HCT116 (cell line): ENCODE measurements around the gene CFAP107. TPM values are rescaled to one million over a fixed set of nuclear protein-coding genes. Genes with fewer than 3 reads are reported as not detected.
A peak's percentile ranks its signal among the peaks of the same experiment; 100 is the strongest.

Experiments used
- ATAC-seq: fragments of 200-7000 bp; cut with Tn5 transposase; 2 replicates; pipeline ENCODE4 v1.9.1; 2020; ENCODE audit warnings: mild to moderate bottlenecking, moderate library complexity
- BruUV-seq: library from RNA; stranded (reverse); fragments of 400-500 nt; replicated peaks from 2 replicates; lab custom pipeline; 2021; lab: Mats Ljungman, UMichigan
- CTCF ChIA-PET: fragments of 300-600 bp; sonication (Branson Sonifier 250); formaldehyde crosslinking; loops from one replicate; lab custom pipeline; 2021; ENCODE audit warnings: antibody characterized with exemption; lab: Charles Lee
- POLR2A ChIA-PET: fragments of 300-600, 350-600 bp; sonication (Branson Sonifier 250); formaldehyde crosslinking; loops from one replicate; lab custom pipeline; 2021; ENCODE audit warnings: antibody characterized with exemption; lab: Charles Lee
- RAD21 ChIA-PET, 2 experiments: fragments of 300-600 bp; sonication (Branson Sonifier 250); formaldehyde crosslinking; loops; one replicate each; lab custom pipeline; 2023; ENCODE audit warnings: low total read pairs in 2 of 2; ENCODE audit not compliant: uncharacterized antibody in 2 of 2, unreplicated experiment in 2 of 2, low non-redundant PET in 1 of 2; lab: Charles Lee
- DNase-seq: peaks from one replicate; pipeline ENCODE4 v3.0.0-alpha.2; 2010; ENCODE audit warnings: low read depth, low spot score
- H2AFZ ChIP-seq: fragments of 200-600 bp; shearing (Covaris generic), sonication (generic); 2 replicates; pipeline ENCODE4 v1.6.1; 2017; ENCODE audit warnings: low read depth, mixed run types, mixed read lengths, antibody characterized with exemption, low read length; ENCODE audit not compliant: poor library complexity, severe bottlenecking
- H3K27ac ChIP-seq: 2 replicates; pipeline ENCODE4 v1.5.1; 2012; ENCODE audit warnings: low read depth, low read length
- H3K27me3 ChIP-seq: fragments of 200-600 bp; sonication (generic); 2 replicates; pipeline ENCODE4 v1.6.1; 2016; ENCODE audit warnings: mixed run types, low read length, mixed read lengths; ENCODE audit not compliant: insufficient read depth
- H3K36me3 ChIP-seq, 2 experiments: fragments of 200-500 bp in 1 of 2; fragments of 200-600 bp in 1 of 2; sonication (Bioruptor generic) in 1 of 2; sonication (generic) in 1 of 2; 2 replicates each; pipeline versions ENCODE4 v1.5.1 to v1.6.1; 2014 to 2016; ENCODE audit warnings: low read length in 2 of 2, inconsistent platforms in 1 of 2, mixed read lengths in 1 of 2, mixed run types in 1 of 2; ENCODE audit not compliant: insufficient read depth in 2 of 2, control insufficient read depth in 1 of 2
- H3K4me1 ChIP-seq, 2 experiments: fragments of 200-600 bp in 1 of 2; sonication (generic) in 1 of 2; 2 replicates each; pipeline versions ENCODE4 v1.5.1 to v1.6.1; 2012 to 2017; ENCODE audit warnings: low read length in 2 of 2, inconsistent platforms in 1 of 2, mild to moderate bottlenecking in 1 of 2, mixed read lengths in 1 of 2, mixed run types in 1 of 2, moderate library complexity in 1 of 2; ENCODE audit not compliant: insufficient read depth in 2 of 2, control insufficient read depth in 1 of 2
- H3K4me2 ChIP-seq: fragments of 200-600 bp; sonication (generic); 2 replicates; pipeline ENCODE4 v1.6.1; 2017; ENCODE audit warnings: mixed run types, low read length, mixed read lengths
- H3K4me3 ChIP-seq, 2 experiments: fragments of 200-600 bp in 1 of 2; sonication (generic) in 1 of 2; replicated peaks in 1 of 2; 2 replicates each; pipeline ENCODE4 v1.5.1; 2011 to 2016; ENCODE audit warnings: low read length in 2 of 2, control low read depth in 1 of 2, low read depth in 1 of 2, mild to moderate bottlenecking in 1 of 2, mixed read lengths in 1 of 2, mixed run types in 1 of 2
- H3K79me2 ChIP-seq: fragments of 200-600 bp; sonication (generic); 2 replicates; pipeline ENCODE4 v1.6.1; 2017; ENCODE audit warnings: mild to moderate bottlenecking, mixed run types, low read length, moderate library complexity, mixed read lengths; ENCODE audit not compliant: insufficient read depth
- H3K9ac ChIP-seq: fragments of 200-600 bp; sonication (generic); 2 replicates; pipeline ENCODE4 v1.6.1; 2016; ENCODE audit warnings: low read length, mixed read lengths
- H3K9me2 ChIP-seq: fragments of 200-600 bp; sonication (generic), shearing (Covaris generic); 2 replicates; pipeline ENCODE4 v1.6.1; 2017; ENCODE audit warnings: mixed run types, mild to moderate bottlenecking, moderate library complexity; ENCODE audit not compliant: insufficient read depth
- H3K9me3 ChIP-seq, 2 experiments: fragments of 200-500 bp in 1 of 2; fragments of 200-600 bp in 1 of 2; sonication (Bioruptor generic) in 1 of 2; sonication (generic) in 1 of 2; 2 replicates each; pipeline ENCODE4 v1.6.1; 2014 to 2017; ENCODE audit warnings: low read length in 2 of 2, mixed read lengths in 2 of 2, inconsistent platforms in 1 of 2, low read depth in 1 of 2, mild to moderate bottlenecking in 1 of 2, mixed run types in 1 of 2, moderate library complexity in 1 of 2; ENCODE audit not compliant: control insufficient read depth in 1 of 2, insufficient read depth in 1 of 2
- H4K20me1 ChIP-seq: fragments of 200-600 bp; sonication (generic), shearing (Covaris generic); 2 replicates; pipeline ENCODE4 v1.6.1; 2017; ENCODE audit warnings: mixed run types, mild to moderate bottlenecking, moderate library complexity; ENCODE audit not compliant: insufficient read depth
- CBX3 ChIP-seq: IDR thresholded peaks from 2 replicates; pipeline ENCODE4 v1.6.1; 2012; ENCODE audit warnings: low read depth
- CEBPB ChIP-seq: IDR thresholded peaks from 2 replicates; pipeline ENCODE4 v1.6.1; 2012; ENCODE audit warnings: low read depth
- ELF1 ChIP-seq: IDR thresholded peaks from 2 replicates; pipeline ENCODE4 v1.6.1; 2012; ENCODE audit warnings: low read depth, borderline replicate concordance
- EZH2phosphoT487 ChIP-seq: fragments of 200-600 bp; IDR thresholded peaks from 2 replicates; pipeline ENCODE4 v1.6.1; 2018; ENCODE audit warnings: antibody characterized with exemption, borderline replicate concordance
- RAD21 ChIP-seq: IDR thresholded peaks from 2 replicates; pipeline ENCODE4 v1.6.1; 2012; ENCODE audit warnings: low read depth, mild to moderate bottlenecking
- SRF ChIP-seq: IDR thresholded peaks from 2 replicates; pipeline ENCODE4 v1.6.1; 2012; ENCODE audit warnings: low read depth
- ZNF274 ChIP-seq: fragments of 200-500 bp; sonication (Bioruptor generic); IDR thresholded peaks from 2 replicates; pipeline ENCODE4 v1.6.1; 2014; ENCODE audit warnings: mild to moderate bottlenecking, low read depth, low read length, inconsistent platforms
- intact Hi-C: fragments of 100-400 bp; cut with micrococcal nuclease; formaldehyde crosslinking; loops from 2 replicates; pipeline ENCODE4 v1.10.0; 2022
- total RNA-seq: library from RNA; stranded (reverse); gene quantifications from one replicate; pipeline ENCODE4 v1.2.1, GENCODE V29; 2021; ENCODE audit not compliant: unreplicated experiment
- TF ChIP-seq, protein P1 (sequence below): IDR thresholded peaks from 2 replicates; pipeline ENCODE4 v1.6.1; 2012

The CFAP107 gene
- total RNA-seq, 1 experiment from 2014 or later: not detected

DNA sequence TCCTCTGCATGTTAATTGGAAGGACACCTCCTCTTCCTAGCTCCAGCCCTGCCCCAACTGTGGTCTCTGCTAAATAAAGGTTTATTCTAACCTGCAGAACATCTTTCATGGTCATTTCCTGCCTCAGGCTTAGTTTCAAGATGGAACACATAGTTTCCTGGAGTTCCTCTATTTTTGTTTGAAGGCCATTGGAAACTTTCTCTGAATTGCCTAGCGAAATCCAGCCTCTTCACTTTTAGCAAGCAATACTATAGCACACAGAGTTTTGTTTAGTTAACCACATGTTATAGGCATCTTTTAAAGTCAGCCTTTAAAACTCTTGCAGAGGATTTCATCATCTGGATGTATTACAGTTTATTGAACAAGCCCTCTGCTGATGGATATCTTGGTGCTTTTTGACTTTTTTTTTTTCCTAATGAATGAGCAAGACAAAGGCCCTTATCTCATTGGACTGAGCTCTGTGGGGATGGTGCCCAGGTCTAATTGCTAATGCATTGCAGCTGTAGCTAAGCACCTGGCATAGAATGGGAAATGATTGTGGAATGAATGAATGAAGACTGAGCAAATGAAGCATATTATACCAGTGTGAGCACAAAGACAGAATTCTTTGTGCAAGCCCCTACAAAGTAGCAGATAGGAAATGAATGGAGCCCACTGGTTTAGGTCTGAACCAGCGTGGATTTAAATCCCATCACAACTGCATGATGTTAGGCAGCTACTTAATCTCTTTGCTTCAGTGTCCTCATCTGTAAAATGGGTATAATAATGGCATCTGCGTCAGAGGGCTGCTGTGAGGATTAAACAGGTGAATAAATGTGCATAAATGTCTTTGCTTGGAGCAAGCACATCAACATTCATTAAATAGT, 641 bp upstream of the CFAP107 start:
- Histone ChIP-seq H3K4me1 (no peaks in the 10 kb centered on the region), H3K27ac (no peak overlapping the region), H3K4me3 (no peak overlapping the region), H3K9me3 (no peaks in the 10 kb centered on the region), H2AFZ (no peak overlapping the region), H3K36me3 (no peaks in the 10 kb centered on the region), H3K4me2 (no peak overlapping the region), H3K9me2 (no peaks in the 10 kb centered on the region), H3K79me2 (no peaks in the 10 kb centered on the region), H3K9ac (no peak overlapping the region), H3K27me3 (peaks cover 8% of the 10 kb centered on the region; the same call in 1 of the 2 replicates), H4K20me1 (no peaks in the 10 kb centered on the region)
- ChIA-PET POLR2A (no interaction called here), CTCF (no interaction called here), RAD21 (no interaction called here)
- TF ChIP-seq, protein P1, sequence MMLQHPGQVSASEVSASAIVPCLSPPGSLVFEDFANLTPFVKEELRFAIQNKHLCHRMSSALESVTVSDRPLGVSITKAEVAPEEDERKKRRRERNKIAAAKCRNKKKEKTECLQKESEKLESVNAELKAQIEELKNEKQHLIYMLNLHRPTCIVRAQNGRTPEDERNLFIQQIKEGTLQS: no peak
- TF ChIP-seq CEBPB (peak; percentile 79), SRF (no peak), RAD21 (no peak), ZNF274 (no peak), EZH2phosphoT487 (no peak), ELF1 (no peak)
- ATAC-seq (no peak), DNase-seq (no peak)
- intact Hi-C loops: no loop called here
- no TSS peak for BruUV-seq

GRCh38 chr1:12748778-12749355, 2.9 kb downstream of the CFAP107 start:
- H3K9me2 ChIP-seq: no peaks in the 10 kb centered on the region
- no peaks in the 10 kb centered on the region for H3K9me3 ChIP-seq
- H3K36me3 ChIP-seq: no peaks in the 10 kb centered on the region
- H3K27ac ChIP-seq: no peak overlapping the region
- intact Hi-C loops: no loop called here
- no peak overlapping the region for H3K4me3 ChIP-seq
- H2AFZ ChIP-seq: no peak overlapping the region
- ChIA-PET RAD21 (no interaction called here), CTCF (no interaction called here), POLR2A (no interaction called here)
- no peak for TF ChIP-seq SRF
- no peak for TF ChIP-seq EZH2phosphoT487
- TF ChIP-seq CBX3: peak; percentile 22; the same call in 1 of the 2 replicates
- H3K79me2 ChIP-seq: no peaks in the 10 kb centered on the region
- H3K4me1 ChIP-seq: no peaks in the 10 kb centered on the region
- no peaks in the 10 kb centered on the region for H4K20me1 ChIP-seq
- no peak for DNase-seq
- no peak overlapping the region for H3K9ac ChIP-seq
- peaks cover 8% of the 10 kb centered on the region for H3K27me3 ChIP-seq
- H3K4me2 ChIP-seq: no peak overlapping the region
- no TSS peak for BruUV-seq
- no peak for ATAC-seq
